ENCODE data around the gene MICA. TPM values are rescaled to one million over a fixed set of nuclear protein-coding genes. Genes with fewer than 3 reads are reported as not detected.
A peak's percentile ranks its signal among the peaks of the same experiment; 100 is the strongest.
"Not testable (repeated sequence)": the region's sequence is repeated elsewhere in the genome, so short reads cannot be mapped to it uniquely, and the experiment has no call there.

Gene MICA
- total RNA-seq, 1 experiment from 2014 or later, result not detected

DNA sequence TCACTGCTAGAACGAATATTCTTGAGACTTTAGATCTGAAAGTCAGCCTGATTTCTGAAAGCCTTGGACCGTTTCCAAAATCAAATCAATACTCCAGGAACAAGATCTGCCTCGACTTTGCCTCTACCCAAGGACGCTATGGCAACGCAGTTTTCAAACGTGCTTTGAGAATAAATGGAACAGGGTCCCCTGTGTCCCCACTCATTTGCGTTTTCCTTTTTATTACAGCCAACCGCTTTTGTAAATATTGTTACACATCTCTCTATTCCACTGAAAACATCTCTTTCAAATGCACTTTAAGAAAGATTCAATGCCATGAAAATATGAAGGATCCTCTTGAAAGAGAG lies 6.3 kb upstream of the MICA start:
- H3K27me3 ChIP-seq (ENCODE audit: low read length); H3K4me2 ChIP-seq (ENCODE audit: low read depth, low read length, poor library complexity, severe bottlenecking); H3K4me1 ChIP-seq (ENCODE audit: low read length); H2AFZ ChIP-seq (ENCODE audit: low read length); H3K9ac ChIP-seq (ENCODE audit: low read length); H3K4me3 ChIP-seq (ENCODE audit: low read length); H3K36me3 ChIP-seq (ENCODE audit: insufficient read depth, low read length); H3K9me2 ChIP-seq (replicated peaks; ENCODE audit: insufficient read depth, low read length); DNase-seq; H4K20me1 ChIP-seq (ENCODE audit: insufficient read depth, low read depth, low read length); H3K9me3 ChIP-seq (ENCODE audit: low read length); H3K79me2 ChIP-seq (ENCODE audit: low read length); H3K27ac ChIP-seq (ENCODE audit: low read length): not testable (repeated sequence)

DNA sequence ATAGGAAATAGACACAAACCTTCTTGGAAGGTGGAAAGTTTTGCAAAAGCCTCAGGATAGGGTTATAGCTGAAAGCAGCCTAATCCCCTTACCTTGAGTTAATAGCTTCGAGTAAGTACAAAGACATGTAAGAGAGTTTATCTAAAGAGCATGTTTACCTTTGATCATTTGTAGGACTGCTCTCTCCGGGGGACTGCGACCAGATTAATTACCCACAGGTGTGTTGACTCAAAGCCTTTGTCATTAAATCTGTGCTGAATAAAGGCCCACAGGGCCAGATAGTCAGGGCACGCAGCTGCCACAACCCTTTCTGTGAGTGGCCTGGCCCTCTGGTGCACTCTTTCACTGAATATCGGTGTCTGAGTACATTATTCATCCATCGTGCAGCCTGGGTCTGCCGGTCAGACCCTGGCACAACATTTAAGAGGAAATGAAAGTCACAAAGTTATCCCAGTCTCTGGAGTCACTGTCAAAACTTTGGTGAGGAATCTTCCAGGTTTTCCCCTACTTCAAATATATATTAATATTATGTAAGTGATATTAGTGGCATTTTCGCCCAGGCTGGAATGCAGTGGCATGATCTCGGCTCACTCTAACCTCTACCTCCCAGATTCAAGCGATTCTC lies 5.4 kb upstream of the MICA start:
- peaks cover 6% of the 10 kb centered on the region for H3K4me1 ChIP-seq (ENCODE audit: low read length)
- H3K9me2 ChIP-seq (replicated peaks; ENCODE audit: insufficient read depth, low read length), result no peaks in the 10 kb centered on the region

DNA sequence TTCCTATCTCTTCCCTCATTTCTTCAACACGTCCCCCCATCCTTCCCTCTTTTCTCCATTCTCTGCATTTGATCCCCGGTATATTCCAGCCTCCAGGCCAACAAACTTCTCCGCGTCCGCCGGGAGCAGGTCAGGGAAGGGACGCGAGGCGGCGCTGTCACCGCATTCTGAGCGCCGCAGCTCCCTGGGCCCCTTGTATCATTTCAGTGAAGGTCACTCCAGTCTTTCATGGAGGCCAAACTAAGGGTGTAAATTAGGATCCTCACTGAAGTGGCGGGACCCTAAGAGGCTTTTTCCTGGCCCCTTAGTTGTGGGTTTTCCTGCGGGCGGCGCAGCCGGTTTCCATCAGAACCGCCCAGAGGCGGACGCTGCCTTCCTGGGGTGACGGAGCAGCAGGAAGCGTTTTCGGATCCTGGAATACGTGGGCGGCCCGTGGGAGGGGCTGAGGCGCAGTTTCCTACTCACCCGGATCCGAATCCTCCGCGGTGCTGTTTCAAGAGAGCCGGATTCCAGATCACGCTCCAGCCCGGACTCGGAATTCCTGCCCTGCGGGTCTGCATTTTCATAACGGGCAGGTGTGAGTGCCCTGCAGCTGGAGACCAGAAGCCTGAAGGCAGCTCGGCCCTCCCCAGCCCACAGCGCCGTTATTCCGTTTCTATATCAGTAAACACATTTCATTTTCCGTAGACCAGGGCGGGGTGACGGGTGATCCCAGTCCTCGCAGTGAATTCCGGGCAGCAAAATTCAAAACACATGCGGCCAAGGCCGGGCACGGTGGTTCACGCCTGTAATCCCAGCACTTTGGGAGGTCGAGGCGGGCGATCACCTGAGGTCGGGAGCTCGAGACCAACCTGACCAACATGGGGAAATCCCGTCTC lies 3.6 kb upstream of the MICA start:
- peak overlapping the region; percentile 59 for H3K4me2 ChIP-seq (ENCODE audit: low read depth, low read length, poor library complexity, severe bottlenecking)
- H3K79me2 ChIP-seq (ENCODE audit: low read length), result no peaks in the 10 kb centered on the region
- peak; percentile 68 for DNase-seq
- H3K9me2 ChIP-seq (replicated peaks; ENCODE audit: insufficient read depth, low read length), result no peaks in the 10 kb centered on the region
- peaks cover 6% of the 10 kb centered on the region for H3K4me1 ChIP-seq (ENCODE audit: low read length)
- H3K27ac ChIP-seq (ENCODE audit: low read length), result no peak overlapping the region
- peak overlapping the region; percentile 39; the same call in 1 of the 2 replicates for H3K4me3 ChIP-seq (ENCODE audit: low read length)
- H3K9me3 ChIP-seq (ENCODE audit: low read length), result no peaks in the 10 kb centered on the region
- H3K27me3 ChIP-seq (ENCODE audit: low read length), result no peaks in the 10 kb centered on the region
- H4K20me1 ChIP-seq (ENCODE audit: insufficient read depth, low read depth, low read length), result no peaks in the 10 kb centered on the region
- H3K9ac ChIP-seq (ENCODE audit: low read length), result peak overlapping the region; percentile 41; the same call in 1 of the 2 replicates
- H2AFZ ChIP-seq (ENCODE audit: low read length), result peak overlapping the region; percentile 41; the same call in 1 of the 2 replicates
- no peaks in the 10 kb centered on the region for H3K36me3 ChIP-seq (ENCODE audit: insufficient read depth, low read length)

More for the DNA sequence above, 5.4 kb upstream of the MICA start:
- Histone ChIP-seq H3K27ac (ENCODE audit: low read length) (no peak overlapping the region), H4K20me1 (ENCODE audit: insufficient read depth, low read depth, low read length) (no peaks in the 10 kb centered on the region), H2AFZ (ENCODE audit: low read length) (no peak overlapping the region), H3K9me3 (ENCODE audit: low read length) (no peaks in the 10 kb centered on the region), H3K4me2 (ENCODE audit: low read depth, low read length, poor library complexity, severe bottlenecking) (no peak overlapping the region), H3K79me2 (ENCODE audit: low read length) (no peaks in the 10 kb centered on the region), H3K27me3 (ENCODE audit: low read length) (no peaks in the 10 kb centered on the region), H3K36me3 (ENCODE audit: insufficient read depth, low read length) (no peaks in the 10 kb centered on the region), H3K4me3 (ENCODE audit: low read length) (no peak overlapping the region), H3K9ac (ENCODE audit: low read length) (no peak overlapping the region)
- no peak for DNase-seq

DNA sequence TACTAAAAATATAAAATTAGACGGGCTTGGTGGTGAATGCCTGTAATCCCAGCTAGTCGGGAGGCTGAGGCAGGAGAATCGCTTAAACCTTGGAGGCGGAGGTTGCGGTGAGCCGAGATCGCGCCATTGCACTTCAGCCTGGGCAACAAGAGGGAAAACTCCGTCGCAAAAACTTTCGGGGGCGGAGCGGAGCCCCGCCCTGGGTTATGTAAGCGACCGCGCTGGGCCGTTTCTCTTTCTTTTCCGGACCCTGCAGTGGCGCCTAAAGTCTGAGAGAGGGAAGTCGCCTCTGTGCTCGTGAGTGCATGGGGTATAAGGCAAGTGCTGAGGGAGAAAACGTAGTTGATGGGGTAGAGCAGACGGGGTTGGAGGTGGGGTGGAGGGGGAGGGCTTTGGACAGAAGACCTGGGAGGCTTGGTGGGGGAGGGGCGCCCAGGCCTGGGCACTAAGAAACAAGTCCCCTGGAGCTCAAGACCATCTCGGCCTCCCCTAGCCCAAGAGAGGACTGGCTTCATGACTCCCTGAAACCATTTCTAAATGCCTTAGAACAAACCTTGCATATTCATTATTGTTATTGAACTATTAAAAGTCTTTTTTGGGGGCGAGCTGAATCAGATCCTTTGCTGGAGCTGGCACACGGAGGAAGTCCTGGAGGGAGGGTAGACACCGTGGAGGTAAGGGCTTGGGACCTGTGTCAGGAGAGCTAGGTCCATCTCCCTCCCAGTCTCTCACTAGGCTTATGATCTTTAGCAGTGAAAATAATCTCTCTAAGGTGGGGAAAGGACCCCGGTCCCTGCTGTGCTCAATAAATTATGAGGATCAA lies 2.7 kb upstream of the MICA start:
- Histone ChIP-seq H3K27me3 (ENCODE audit: low read length) (no peaks in the 10 kb centered on the region), H3K9ac (ENCODE audit: low read length) (no peak overlapping the region), H3K9me2 (replicated peaks; ENCODE audit: insufficient read depth, low read length) (no peaks in the 10 kb centered on the region), H3K4me1 (ENCODE audit: low read length) (peaks cover 6% of the 10 kb centered on the region), H3K36me3 (ENCODE audit: insufficient read depth, low read length) (no peaks in the 10 kb centered on the region), H4K20me1 (ENCODE audit: insufficient read depth, low read depth, low read length) (no peaks in the 10 kb centered on the region), H3K4me3 (ENCODE audit: low read length) (no peak overlapping the region), H3K4me2 (ENCODE audit: low read depth, low read length, poor library complexity, severe bottlenecking) (no peak overlapping the region), H3K79me2 (ENCODE audit: low read length) (no peaks in the 10 kb centered on the region), H3K9me3 (ENCODE audit: low read length) (no peaks in the 10 kb centered on the region), H2AFZ (ENCODE audit: low read length) (no peak overlapping the region), H3K27ac (ENCODE audit: low read length) (no peak overlapping the region)
- no peak for DNase-seq

DNA sequence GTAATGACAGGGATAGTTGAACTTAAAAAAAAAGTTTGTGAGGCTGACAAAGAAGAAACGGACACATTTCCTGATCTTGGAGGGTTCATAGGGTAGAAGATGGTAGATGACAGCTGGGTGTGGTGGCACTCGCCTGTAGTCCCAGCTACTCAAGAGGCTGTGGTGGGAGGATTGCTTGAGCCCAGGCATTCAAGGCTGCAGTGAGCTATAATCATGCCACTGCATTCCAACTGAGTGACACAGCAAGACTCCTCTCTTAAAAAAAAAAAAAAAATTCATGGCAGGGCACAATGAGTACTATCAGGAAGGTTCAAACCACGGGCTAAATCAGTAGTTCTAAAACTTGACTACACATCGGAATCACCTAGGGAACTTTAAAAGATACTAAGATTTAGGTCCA lies 2.0 kb upstream of the MICA start:
- no peaks in the 10 kb centered on the region for H3K9me3 ChIP-seq (ENCODE audit: low read length)
- no peak for DNase-seq
- H3K4me3 ChIP-seq (ENCODE audit: low read length), result no peak overlapping the region
- H3K27me3 ChIP-seq (ENCODE audit: low read length), result no peaks in the 10 kb centered on the region
- no peaks in the 10 kb centered on the region for H4K20me1 ChIP-seq (ENCODE audit: insufficient read depth, low read depth, low read length)
- no peaks in the 10 kb centered on the region for H3K79me2 ChIP-seq (ENCODE audit: low read length)
- no peak overlapping the region for H3K27ac ChIP-seq (ENCODE audit: low read length)
- no peak overlapping the region for H2AFZ ChIP-seq (ENCODE audit: low read length)
- no peaks in the 10 kb centered on the region for H3K9me2 ChIP-seq (replicated peaks; ENCODE audit: insufficient read depth, low read length)
- peaks cover 6% of the 10 kb centered on the region for H3K4me1 ChIP-seq (ENCODE audit: low read length)
- H3K36me3 ChIP-seq (ENCODE audit: insufficient read depth, low read length), result no peaks in the 10 kb centered on the region
- no peak overlapping the region for H3K4me2 ChIP-seq (ENCODE audit: low read depth, low read length, poor library complexity, severe bottlenecking)
- no peak overlapping the region for H3K9ac ChIP-seq (ENCODE audit: low read length)

DNA sequence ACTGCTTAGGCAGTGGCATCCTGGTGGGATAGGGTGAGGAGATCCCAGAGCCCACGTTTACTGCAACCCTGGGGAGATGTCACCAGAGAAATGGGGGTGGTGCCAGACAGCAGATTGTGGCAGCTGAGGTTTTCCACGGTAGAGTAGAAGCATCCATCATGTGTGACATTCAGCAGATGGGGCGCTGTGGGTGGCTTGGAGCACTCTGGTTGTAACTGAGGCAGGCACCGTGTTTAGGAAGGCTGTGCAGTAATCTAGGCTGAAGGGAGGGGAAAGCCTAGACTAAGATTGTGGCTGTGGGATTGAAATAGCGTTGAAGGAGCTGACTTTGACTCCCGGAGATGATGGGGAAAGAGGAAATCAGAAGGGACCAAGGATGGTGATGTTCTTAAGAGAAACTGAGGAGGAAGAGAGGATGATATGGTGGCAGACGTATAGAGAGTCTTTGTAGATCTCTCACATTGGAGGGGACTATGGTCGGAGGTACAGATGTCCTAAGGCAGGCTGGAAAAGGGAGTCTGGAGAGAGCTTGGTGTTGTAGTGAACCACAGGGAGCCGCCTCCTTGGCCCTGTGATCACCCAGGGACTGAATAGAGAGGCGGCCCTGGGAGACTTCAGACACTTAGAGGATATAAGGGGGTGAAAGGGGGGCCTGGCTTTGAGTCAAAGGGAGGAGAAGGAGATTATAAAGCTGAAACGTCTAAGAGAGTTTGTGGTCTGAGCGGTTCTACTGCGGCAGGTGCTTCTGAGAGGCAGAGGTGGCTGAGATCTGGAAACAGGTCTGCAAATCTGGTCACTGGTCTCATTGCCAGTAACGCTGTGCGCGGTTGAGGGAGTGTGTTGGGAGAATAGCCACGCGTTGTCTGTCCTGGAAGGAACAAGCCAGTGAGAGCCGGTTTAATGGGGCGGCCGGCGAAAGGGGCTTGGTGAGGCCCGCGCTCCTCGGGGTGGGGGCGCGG lies 792 bp upstream of the MICA start:
- no peak overlapping the region for H2AFZ ChIP-seq (ENCODE audit: low read length)
- H3K27me3 ChIP-seq (ENCODE audit: low read length), result no peaks in the 10 kb centered on the region
- no peak for DNase-seq
- no peaks in the 10 kb centered on the region for H4K20me1 ChIP-seq (ENCODE audit: insufficient read depth, low read depth, low read length)
- H3K79me2 ChIP-seq (ENCODE audit: low read length), result no peaks in the 10 kb centered on the region
- no peaks in the 10 kb centered on the region for H3K36me3 ChIP-seq (ENCODE audit: insufficient read depth, low read length)
- no peak overlapping the region for H3K9ac ChIP-seq (ENCODE audit: low read length)
- no peak overlapping the region for H3K27ac ChIP-seq (ENCODE audit: low read length)
- no peak overlapping the region for H3K4me3 ChIP-seq (ENCODE audit: low read length)
- H3K4me2 ChIP-seq (ENCODE audit: low read depth, low read length, poor library complexity, severe bottlenecking), result no peak overlapping the region
- no peaks in the 10 kb centered on the region for H3K9me2 ChIP-seq (replicated peaks; ENCODE audit: insufficient read depth, low read length)
- H3K9me3 ChIP-seq (ENCODE audit: low read length), result no peaks in the 10 kb centered on the region
- peaks cover 6% of the 10 kb centered on the region for H3K4me1 ChIP-seq (ENCODE audit: low read length)

GRCh38 chr6:31404061-31404364 lies 618 bp downstream of the MICA start:
- H3K4me3 ChIP-seq (ENCODE audit: low read length); H4K20me1 ChIP-seq (ENCODE audit: insufficient read depth, low read depth, low read length); H3K9ac ChIP-seq (ENCODE audit: low read length); H3K27me3 ChIP-seq (ENCODE audit: low read length); H3K9me2 ChIP-seq (replicated peaks; ENCODE audit: insufficient read depth, low read length); H3K36me3 ChIP-seq (ENCODE audit: insufficient read depth, low read length); H3K4me1 ChIP-seq (ENCODE audit: low read length); H3K4me2 ChIP-seq (ENCODE audit: low read depth, low read length, poor library complexity, severe bottlenecking); DNase-seq; H3K9me3 ChIP-seq (ENCODE audit: low read length); H3K27ac ChIP-seq (ENCODE audit: low read length); H2AFZ ChIP-seq (ENCODE audit: low read length); H3K79me2 ChIP-seq (ENCODE audit: low read length): not testable (repeated sequence)
